ENCODE data around the gene C16orf96. TPM values are rescaled to one million over a fixed set of nuclear protein-coding genes. Genes with fewer than 3 reads are reported as not detected.

C16orf96 gene
- total RNA-seq, 1 experiment from 2014 or later, result 1.3 TPM

DNA sequence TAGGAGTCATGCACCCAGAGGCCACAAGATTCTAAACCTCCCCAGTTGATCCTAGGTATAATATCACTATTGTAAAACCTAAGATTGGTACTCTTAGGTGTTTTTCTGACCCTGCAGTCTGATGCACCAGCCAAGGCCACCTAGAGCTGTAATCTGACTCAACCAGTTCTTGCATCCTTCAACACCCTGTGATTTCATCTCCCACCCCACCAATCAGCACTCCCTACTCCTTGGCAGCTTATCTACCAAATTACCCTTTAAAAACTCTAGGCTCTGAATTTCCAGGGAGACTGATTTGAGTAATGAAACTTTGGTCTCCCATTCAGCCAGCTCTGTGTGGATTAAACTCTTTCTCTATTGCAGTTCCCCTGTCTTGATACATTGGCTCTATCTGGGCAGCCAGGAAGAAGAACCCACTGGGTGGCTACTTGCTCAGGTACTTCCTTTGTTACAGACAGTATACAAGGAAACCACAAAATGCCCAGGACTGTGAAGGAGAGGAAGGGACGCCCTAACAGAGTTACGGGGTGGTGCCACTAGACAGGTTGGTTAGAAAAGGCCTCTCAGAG lies 16.3 kb upstream of the C16orf96 start (continued):
- TF ChIP-seq ELF4 (CRISPR knock-in tag; IDR thresholded peaks at IDR 0.05; ENCODE audit: low read depth) (no peak), AFF4 (CRISPR knock-in tag; IDR thresholded peaks at IDR 0.05; ENCODE audit: borderline replicate concordance) (no peak), ZBTB21 (CRISPR knock-in tag; IDR thresholded peaks at IDR 0.05; ENCODE audit: borderline replicate concordance) (no peak), ATF6 (CRISPR knock-in tag; IDR thresholded peaks at IDR 0.05) (no peak), ATF1 (CRISPR knock-in tag; IDR thresholded peaks at IDR 0.05) (no peak), ZNF416 (CRISPR knock-in tag; IDR thresholded peaks at IDR 0.05) (no peak)
- TF ChIP-seq, protein P1, sequence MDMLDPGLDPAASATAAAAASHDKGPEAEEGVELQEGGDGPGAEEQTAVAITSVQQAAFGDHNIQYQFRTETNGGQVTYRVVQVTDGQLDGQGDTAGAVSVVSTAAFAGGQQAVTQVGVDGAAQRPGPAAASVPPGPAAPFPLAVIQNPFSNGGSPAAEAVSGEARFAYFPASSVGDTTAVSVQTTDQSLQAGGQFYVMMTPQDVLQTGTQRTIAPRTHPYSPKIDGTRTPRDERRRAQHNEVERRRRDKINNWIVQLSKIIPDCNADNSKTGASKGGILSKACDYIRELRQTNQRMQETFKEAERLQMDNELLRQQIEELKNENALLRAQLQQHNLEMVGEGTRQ (CRISPR knock-in tag; IDR thresholded peaks at IDR 0.05), result no peak
- TF ChIP-seq, protein P2, sequence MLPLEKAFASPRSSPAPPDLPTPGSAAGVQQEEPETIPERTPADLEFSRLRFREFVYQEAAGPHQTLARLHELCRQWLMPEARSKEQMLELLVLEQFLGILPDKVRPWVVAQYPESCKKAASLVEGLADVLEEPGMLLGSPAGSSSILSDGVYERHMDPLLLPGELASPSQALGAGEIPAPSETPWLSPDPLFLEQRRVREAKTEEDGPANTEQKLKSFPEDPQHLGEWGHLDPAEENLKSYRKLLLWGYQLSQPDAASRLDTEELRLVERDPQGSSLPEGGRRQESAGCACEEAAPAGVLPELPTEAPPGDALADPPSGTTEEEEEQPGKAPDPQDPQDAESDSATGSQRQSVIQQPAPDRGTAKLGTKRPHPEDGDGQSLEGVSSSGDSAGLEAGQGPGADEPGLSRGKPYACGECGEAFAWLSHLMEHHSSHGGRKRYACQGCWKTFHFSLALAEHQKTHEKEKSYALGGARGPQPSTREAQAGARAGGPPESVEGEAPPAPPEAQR (CRISPR knock-in tag; IDR thresholded peaks at IDR 0.05), result no peak

DNA sequence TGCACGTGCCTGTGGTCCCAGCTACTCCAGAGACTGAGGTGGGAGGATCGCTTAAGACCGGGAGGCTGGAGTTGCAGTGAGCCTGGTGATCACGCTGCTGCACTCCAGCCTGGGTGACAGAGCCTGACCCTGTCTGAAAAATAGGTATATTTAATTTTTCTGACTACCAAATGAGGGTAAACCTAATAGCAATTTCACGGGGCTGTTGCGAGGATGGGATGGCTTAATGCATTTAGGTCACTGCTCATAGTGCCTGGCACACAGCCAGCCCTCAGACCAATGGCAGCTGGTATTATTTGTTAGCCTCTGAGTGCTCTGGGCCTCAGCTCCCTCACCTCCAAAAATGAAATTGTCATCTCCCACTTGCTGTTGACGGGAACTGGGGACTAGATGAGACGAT lies 11.7 kb upstream of the C16orf96 start:
- DNase-seq (ENCODE audit: low spot score), result no peak
- Mint-ChIP-seq H3K4me3 (no peak overlapping the region), H3K27me3 (ENCODE audit: low read depth) (peaks cover 28% of the 10 kb centered on the region), H3K36me3 (peaks cover 11% of the 10 kb centered on the region), H3K9me3 (peaks cover 8% of the 10 kb centered on the region), H3K4me1 (no peaks in the 10 kb centered on the region), H3K27ac (no peak overlapping the region)
- no peak for ATAC-seq
- no peak for TF ChIP-seq NR2C2 (CRISPR knock-in tag; IDR thresholded peaks at IDR 0.05)
- TF ChIP-seq CREB1 (CRISPR knock-in tag; IDR thresholded peaks at IDR 0.05), result no peak
- TF ChIP-seq EMX1 (CRISPR knock-in tag; IDR thresholded peaks at IDR 0.05), result no peak
- no peak for TF ChIP-seq ATF6 (CRISPR knock-in tag; IDR thresholded peaks at IDR 0.05)
- TF ChIP-seq RELA (CRISPR knock-in tag; IDR thresholded peaks at IDR 0.05; ENCODE audit: borderline replicate concordance), result no peak
- ChIA-PET POLR2A (no interaction called here), CTCF (interaction anchor here (0.9 to 2.3 kb wide), 3 partner anchors 26 to 41 kb away, joined by 3 to 11 read pairs (median 7); no protein-coding TSS in a partner anchor)

DNA sequence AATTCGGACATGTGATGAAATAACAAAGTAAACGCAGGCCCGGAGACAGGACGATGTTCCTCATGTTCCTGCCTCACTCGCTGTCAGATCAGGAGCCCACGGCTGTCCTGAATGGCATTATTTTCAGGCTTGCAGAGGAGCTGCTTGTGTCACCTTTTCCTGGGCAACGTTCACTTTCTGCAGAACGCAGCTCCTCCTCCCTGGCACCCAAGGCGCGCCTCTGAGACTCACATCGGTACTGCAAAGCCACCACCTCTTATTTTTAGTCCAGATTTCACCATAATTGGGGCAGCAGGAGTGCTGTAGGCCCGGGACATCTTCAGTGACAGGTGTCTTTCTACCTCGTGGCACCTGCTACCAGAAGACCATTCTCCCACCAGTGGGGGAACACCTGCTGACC lies 8.0 kb upstream of the C16orf96 start:
- no peak overlapping the region for H3K4me3 Mint-ChIP-seq

More for the DNA sequence above, 8.0 kb upstream of the C16orf96 start:
- ATAC-seq, result no peak
- CTCF ChIA-PET, result interaction anchor here (0.6 to 9.1 kb wide), 40 partner anchors 9 to 170 kb away, joined by 3 to 115 read pairs (median 6); partner anchors contain the start of genes CDIP1, HMOX2, MGRN1 and NMRAL1
- POLR2A ChIA-PET, result interaction anchor here (1.1 to 2.0 kb wide), 3 partner anchors 9 to 68 kb away, joined by 4 to 15 read pairs (median 6); partner anchors contain the start of gene CDIP1
- no peaks in the 10 kb centered on the region for H3K36me3 Mint-ChIP-seq
- TF ChIP-seq, protein P3, sequence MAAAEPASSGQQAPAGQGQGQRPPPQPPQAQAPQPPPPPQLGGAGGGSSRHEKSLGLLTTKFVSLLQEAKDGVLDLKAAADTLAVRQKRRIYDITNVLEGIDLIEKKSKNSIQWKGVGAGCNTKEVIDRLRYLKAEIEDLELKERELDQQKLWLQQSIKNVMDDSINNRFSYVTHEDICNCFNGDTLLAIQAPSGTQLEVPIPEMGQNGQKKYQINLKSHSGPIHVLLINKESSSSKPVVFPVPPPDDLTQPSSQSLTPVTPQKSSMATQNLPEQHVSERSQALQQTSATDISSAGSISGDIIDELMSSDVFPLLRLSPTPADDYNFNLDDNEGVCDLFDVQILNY (CRISPR knock-in tag; IDR thresholded peaks at IDR 0.05), result no peak
- TF ChIP-seq NFATC4 (CRISPR knock-in tag; IDR thresholded peaks at IDR 0.05) (no peak), E2F1 (CRISPR knock-in tag; IDR thresholded peaks at IDR 0.05) (no peak), ZNF232 (CRISPR knock-in tag; IDR thresholded peaks at IDR 0.05) (no peak), NR3C1 (CRISPR knock-in tag; conservative IDR thresholded peaks at IDR 0.05; ENCODE audit: low read depth) (no peak), RELA (CRISPR knock-in tag; IDR thresholded peaks at IDR 0.05; ENCODE audit: borderline replicate concordance) (no peak), IRF2 (CRISPR knock-in tag; IDR thresholded peaks at IDR 0.05; ENCODE audit: borderline replicate concordance, low read depth) (no peak)
- no peak for DNase-seq (ENCODE audit: low spot score)
- H3K27me3 Mint-ChIP-seq (ENCODE audit: low read depth), result peaks cover 7% of the 10 kb centered on the region; the same call in 1 of the 2 replicates
- H3K27ac Mint-ChIP-seq, result no peak overlapping the region
- no peaks in the 10 kb centered on the region for H3K9me3 Mint-ChIP-seq
- no peaks in the 10 kb centered on the region for H3K4me1 Mint-ChIP-seq

Measured in WTC11 (cell line).